T-cell (primary cell): ENCODE results near the gene KRT32. TPM values are rescaled to one million over a fixed set of nuclear protein-coding genes. Genes with fewer than 3 reads are reported as not detected.
"Not testable (repeated sequence)": the region's sequence is repeated elsewhere in the genome, so short reads cannot be mapped to it uniquely, and the experiment has no call there.

Experiments
- ATAC-seq, 4 experiments: fragments of 200-7000 bp in 3 of 4; fragments of 150-1000 bp in 1 of 4; cut with Tn5 transposase; replicated peaks in 1 of 4; 1 replicate in 3 of 4; 2 replicates in 1 of 4; pipeline ENCODE4 v1.10.0; 2021; ENCODE audit warnings: moderate library complexity in 3 of 4, mild to moderate bottlenecking in 2 of 4, moderate number of reproducible peaks in 1 of 4
- CTCF ChIA-PET, 2 donors: fragments of 300-600 bp; sonication (Branson Sonifier 250); formaldehyde crosslinking; loops; one replicate each; lab custom pipeline; 2022; ENCODE audit warnings: antibody characterized with exemption in 2 of 2; lab: Charles Lee
- POLR2A ChIA-PET, 2 donors: fragments of 300-600 bp; sonication (Branson Sonifier 250); formaldehyde crosslinking; loops; one replicate each; lab custom pipeline; 2022; ENCODE audit warnings: antibody characterized with exemption in 2 of 2; lab: Charles Lee
- DNase-seq, 35 experiments: peaks; one replicate each; pipeline versions ENCODE4 v3.0.0 to v3.0.0-alpha.2; 2013 to 2023
- H3K27ac ChIP-seq: one replicate; pipeline ENCODE4 v1.5.1; 2013; ENCODE audit warnings: low read length
- H3K27me3 ChIP-seq, 2 experiments: replicated peaks in 1 of 2; 1 replicate in 1 of 2; 2 replicates in 1 of 2; pipeline versions ENCODE4 v1.6.1 to v1.7.0; 2013; ENCODE audit warnings: low read length in 1 of 2, mixed read lengths in 1 of 2; ENCODE audit not compliant: control insufficient read depth in 2 of 2, insufficient read depth in 2 of 2; ENCODE audit errors: extremely low read depth in 1 of 2
- H3K36me3 ChIP-seq, 2 donors: 1 replicate in 1 of 2; 2 replicates in 1 of 2; pipeline versions ENCODE4 v1.6.1 to v1.7.0; 2013; ENCODE audit warnings: low read length in 1 of 2; ENCODE audit not compliant: control insufficient read depth in 2 of 2, insufficient read depth in 1 of 2; ENCODE audit errors: extremely low read depth in 1 of 2
- H3K4me1 ChIP-seq, 2 experiments: 1 replicate in 1 of 2; 2 replicates in 1 of 2; pipeline versions ENCODE4 v1.6.1 to v1.7.0; 2013; ENCODE audit warnings: low read length in 2 of 2, mixed read lengths in 1 of 2; ENCODE audit not compliant: insufficient read depth in 2 of 2, control insufficient read depth in 1 of 2; ENCODE audit errors: extremely low read depth in 1 of 2
- H3K4me3 ChIP-seq, 2 donors: 1 replicate in 1 of 2; 2 replicates in 1 of 2; pipeline versions ENCODE4 v1.5.1 to v1.7.0; 2013; ENCODE audit warnings: mild to moderate bottlenecking in 2 of 2, low read length in 1 of 2, moderate library complexity in 1 of 2; ENCODE audit not compliant: control insufficient read depth in 1 of 2; ENCODE audit errors: extremely low read depth in 1 of 2
- H3K9me3 ChIP-seq: 2 replicates; pipeline ENCODE4 v1.7.0; 2013
- H3K27ac Mint-ChIP-seq, 2 donors: one replicate each; pipeline ENCODE4 v1.8.0; 2020 to 2021; ENCODE audit warnings: mild to moderate bottlenecking in 2 of 2, mixed read lengths in 2 of 2
- H3K27me3 Mint-ChIP-seq, 2 donors: one replicate each; pipeline ENCODE4 v1.8.0; 2021 to 2022; ENCODE audit warnings: mixed read lengths in 2 of 2
- H3K36me3 Mint-ChIP-seq: one replicate; pipeline ENCODE4 v1.8.0; 2021; ENCODE audit warnings: mixed read lengths
- H3K4me1 Mint-ChIP-seq, 3 donors: one replicate each; pipeline ENCODE4 v1.8.0; 2020 to 2022; ENCODE audit warnings: mixed read lengths in 3 of 3, mild to moderate bottlenecking in 1 of 3
- H3K4me3 Mint-ChIP-seq, 3 donors: one replicate each; pipeline ENCODE4 v1.8.0; 2020 to 2022; ENCODE audit warnings: mild to moderate bottlenecking in 3 of 3, mixed read lengths in 3 of 3, moderate library complexity in 3 of 3
- H3K9me3 Mint-ChIP-seq, 3 donors: one replicate each; pipeline ENCODE4 v1.8.0; 2020 to 2022; ENCODE audit warnings: mixed read lengths in 3 of 3
- WGBS: methylation state at CpG from one replicate; pipeline ENCODE4 v1.1.5; 2013; ENCODE audit warnings: missing lambda C conversion rate; ENCODE audit not compliant: insufficient coverage; 5-methylcytosine and 5-hydroxymethylcytosine counted together
- total RNA-seq, 35 experiments: library from RNA in 6 of 35; stranded (reverse) in 6 of 35; fragments of 120-200 nt in 1 of 35; gene quantifications; one replicate each; pipeline versions ENCODE4 v1.2.1 to v1.2.4 and lab custom pipeline; 2013 to 2026

The KRT32 gene
- total RNA-seq, 5 donors from 2014 or later (not counting 1 experiment from before 2014, with no cell fraction given): not detected

DNA sequence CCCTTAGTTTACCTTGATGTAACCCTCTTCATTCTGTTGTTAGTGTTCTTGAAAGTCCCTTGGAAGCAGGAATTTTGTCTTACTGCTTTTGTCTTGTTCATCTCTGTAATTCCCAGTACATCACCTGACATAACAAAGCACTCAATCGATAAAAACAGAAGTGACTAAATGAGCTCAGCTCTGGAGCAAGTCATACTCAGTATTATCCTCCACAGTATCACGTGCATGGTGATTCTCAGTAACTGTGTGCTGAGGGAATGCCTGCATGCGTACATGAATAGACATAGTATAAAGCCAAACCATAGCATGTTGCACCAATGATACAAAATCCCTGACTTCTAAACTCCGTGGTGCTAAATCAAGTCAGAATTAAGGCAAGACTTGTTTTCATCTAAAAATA, 33.6 kb downstream of the KRT32 start:
- WGBS: no CpG with 5 or more reads among the region's 4 CpGs
- no peak for ATAC-seq
- Mint-ChIP-seq H3K27ac (no peak overlapping the region), H3K9me3 (no peaks in the 10 kb centered on the region), H3K4me3 (no peak overlapping the region), H3K4me1 (peaks cover 0 to 7% (median 3%) of the 10 kb centered on the region in 3 donors), H3K36me3 (no peaks in the 10 kb centered on the region), H3K27me3 (peaks cover 0 to 3% of the 10 kb centered on the region in 2 donors)
- H3K36me3 ChIP-seq: no peaks in the 10 kb centered on the region
- H3K9me3 ChIP-seq: no peaks in the 10 kb centered on the region
- no peak overlapping the region for H3K27ac ChIP-seq
- no peak overlapping the region for H3K4me3 ChIP-seq
- CTCF ChIA-PET: interaction anchor here in 1 of 2 donors (1.1 kb wide), 1 partner anchor 30 kb away, joined by 3 read pairs; no protein-coding TSS in a partner anchor
- DNase-seq: no peak
- peaks cover 0 to 17% of the 10 kb centered on the region in 2 experiments for H3K27me3 ChIP-seq
- no peaks in the 10 kb centered on the region for H3K4me1 ChIP-seq
- POLR2A ChIA-PET: no interaction called here

DNA sequence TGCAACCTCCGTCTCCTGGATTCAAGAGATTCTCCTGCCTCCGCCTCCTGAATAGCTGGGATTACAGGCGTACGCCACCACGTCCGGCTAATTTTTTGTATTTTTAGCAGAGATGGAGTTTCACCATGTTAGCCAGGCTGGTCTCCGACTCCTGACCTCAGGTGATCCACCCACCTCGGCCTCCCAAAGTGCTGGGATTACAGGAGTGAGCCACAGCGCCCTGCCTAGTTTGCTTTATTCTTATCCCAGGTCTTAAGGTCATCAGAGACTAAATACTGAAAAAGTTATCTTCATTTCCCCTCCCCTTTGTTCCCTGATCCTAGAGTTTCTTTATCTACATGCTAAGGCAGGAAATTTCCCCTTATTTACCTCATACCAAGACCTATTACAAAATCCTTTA, 36.8 kb downstream of the KRT32 start:
- H3K4me3 Mint-ChIP-seq, H3K4me1 ChIP-seq, H3K36me3 ChIP-seq, H3K9me3 Mint-ChIP-seq, H3K4me1 Mint-ChIP-seq, H3K27ac ChIP-seq, CTCF ChIA-PET, DNase-seq, H3K4me3 ChIP-seq, H3K9me3 ChIP-seq, H3K27ac Mint-ChIP-seq, POLR2A ChIA-PET, H3K27me3 ChIP-seq, H3K27me3 Mint-ChIP-seq, H3K36me3 Mint-ChIP-seq, ATAC-seq: not testable (repeated sequence)
- 86% methylated on average over 4 of the region's 9 CpGs for WGBS

DNA sequence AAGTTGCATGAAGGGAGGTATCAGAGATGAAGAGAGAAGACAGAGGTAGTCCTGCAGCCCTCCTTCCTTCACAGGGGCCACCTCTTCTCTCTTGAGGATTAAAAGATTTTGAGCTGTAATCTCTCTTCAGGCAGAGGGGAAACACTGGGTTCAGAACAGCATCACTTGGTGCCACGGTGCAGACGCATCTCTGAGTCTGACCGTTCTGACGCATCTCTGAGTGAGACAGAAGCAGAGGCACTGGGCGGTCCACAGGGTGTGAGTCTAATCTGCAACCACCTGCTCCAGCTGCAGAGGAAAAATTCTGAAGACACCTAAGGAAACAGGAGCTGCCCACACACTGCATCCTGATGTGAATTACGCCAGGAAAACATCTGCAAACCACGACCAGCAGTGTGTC, 37.5 kb downstream of the KRT32 start:
- ChIA-PET POLR2A (no interaction called here), CTCF (no interaction called here)
- no peaks in the 10 kb centered on the region for H3K4me1 ChIP-seq
- no peak overlapping the region for H3K27ac ChIP-seq
- Mint-ChIP-seq H3K27me3 (peaks cover 0 to 6% of the 10 kb centered on the region in 2 donors), H3K4me1 (peaks cover 0 to 4% (median 3%) of the 10 kb centered on the region in 3 donors), H3K9me3 (no peaks in the 10 kb centered on the region), H3K4me3 (no peak overlapping the region), H3K36me3 (no peaks in the 10 kb centered on the region), H3K27ac (no peak overlapping the region)
- H3K36me3 ChIP-seq: no peaks in the 10 kb centered on the region
- no peak overlapping the region for H3K4me3 ChIP-seq
- no peak for ATAC-seq
- peaks cover 0 to 9% of the 10 kb centered on the region in 2 experiments for H3K27me3 ChIP-seq
- H3K9me3 ChIP-seq: no peaks in the 10 kb centered on the region
- WGBS: 85% methylated on average over 5 of the region's 7 CpGs
- no peak for DNase-seq

DNA sequence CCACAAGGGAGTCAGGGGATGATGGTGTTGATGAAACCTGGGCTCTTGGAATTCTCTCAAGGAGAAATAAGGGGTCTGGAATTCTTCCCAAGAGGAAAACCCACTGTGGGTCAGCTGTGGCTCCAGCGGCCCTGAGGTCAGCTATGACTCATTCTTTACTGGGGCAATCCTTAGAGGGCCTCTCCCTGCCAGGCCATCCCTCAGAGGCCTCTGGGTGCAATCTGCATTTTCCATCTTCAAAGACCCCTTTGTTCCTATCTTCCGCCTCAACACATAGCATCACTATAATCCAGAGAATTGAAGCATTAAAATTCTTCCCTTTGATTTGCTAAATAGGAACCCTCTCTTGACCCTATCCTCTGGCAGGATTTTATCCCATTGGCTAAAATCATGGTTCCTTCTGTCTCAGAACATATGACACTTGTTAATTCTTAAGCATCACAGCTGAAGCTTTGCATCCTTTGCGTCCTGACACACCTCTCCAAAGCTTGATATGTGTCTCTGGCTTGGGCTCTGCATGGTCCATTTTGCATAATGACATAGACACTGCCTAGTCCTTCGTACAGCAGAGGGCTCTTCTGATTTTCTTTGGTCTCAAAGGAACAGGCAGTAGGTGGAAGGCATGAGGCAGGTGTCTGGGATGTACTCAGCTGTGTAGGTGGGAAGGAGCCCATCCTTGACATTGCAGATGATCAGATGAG, 38.4 kb downstream of the KRT32 start:
- 56% methylated on average over 3 of the region's 4 CpGs for WGBS
- H3K36me3 Mint-ChIP-seq: no peaks in the 10 kb centered on the region

DNA sequence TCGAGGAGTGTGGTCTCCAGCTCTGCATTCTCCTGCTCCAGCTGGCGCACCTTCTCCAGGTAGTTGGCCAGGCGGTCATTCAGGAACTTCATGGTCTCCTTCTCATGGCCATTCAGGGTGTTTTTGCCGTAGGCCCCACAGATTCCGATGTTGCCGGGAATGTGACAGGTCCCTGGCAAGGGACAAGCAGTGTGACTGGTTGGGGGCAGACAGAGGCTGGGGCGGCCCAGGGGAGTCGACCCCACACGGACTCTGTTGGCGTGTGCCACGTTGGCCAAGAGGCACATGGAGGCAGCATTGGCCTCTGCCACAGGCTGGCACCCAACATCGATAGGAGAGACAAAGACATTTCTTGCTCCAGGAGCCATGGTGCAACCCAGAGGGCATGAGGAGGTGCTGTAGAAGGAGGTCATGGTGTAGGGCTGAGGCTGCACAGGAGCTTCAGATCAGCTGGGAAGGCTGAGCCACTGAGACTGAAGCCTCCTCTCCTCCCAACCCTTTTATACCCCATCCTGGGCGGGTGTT, 43.0 kb downstream of the KRT32 start, which contains the start of gene KRT37:
Gene KRT37, minus strand, starts transcription at position 475 of the 525 bp plus-strand sequence. Its CDS starts 62 bp downstream, at position 413.
- ChIA-PET CTCF (no interaction called here), POLR2A (interaction anchor here in 1 of 2 donors (0.6 kb wide), 1 partner anchor 20 kb away, joined by 3 read pairs; no protein-coding TSS in a partner anchor)
- Histone ChIP-seq H3K27ac (no peak within 1 kb of the TSS), H3K36me3 (no peaks in the 10 kb centered on the region), H3K4me3 (no peak within 1 kb of the TSS), H3K4me1 (peaks cover 0 to 6% of the 10 kb centered on the region in 2 experiments), H3K27me3 (peaks cover 0 to 7% of the 10 kb centered on the region in 2 experiments), H3K9me3 (no peaks in the 10 kb centered on the region)
- ATAC-seq (no peak), DNase-seq (no peak)
- Mint-ChIP-seq H3K4me1 (peaks cover 6 to 15% (median 8%) of the 10 kb centered on the region in 3 donors), H3K27ac (no peak within 1 kb of the TSS), H3K9me3 (no peaks in the 10 kb centered on the region), H3K36me3 (no peaks in the 10 kb centered on the region), H3K27me3 (peaks cover 0 to 3% of the 10 kb centered on the region in 2 donors), H3K4me3 (no peak within 1 kb of the TSS)
- WGBS: 90% methylated on average over 12 of the region's 13 CpGs

More for the DNA sequence above, 38.4 kb downstream of the KRT32 start:
- Histone ChIP-seq H3K4me1 (no peaks in the 10 kb centered on the region), H3K27ac (no peak overlapping the region), H3K36me3 (no peaks in the 10 kb centered on the region), H3K27me3 (peaks cover 0 to 14% of the 10 kb centered on the region in 2 experiments), H3K4me3 (no peak overlapping the region), H3K9me3 (no peaks in the 10 kb centered on the region)
- no peaks in the 10 kb centered on the region for H3K4me1 Mint-ChIP-seq
- ChIA-PET CTCF (no interaction called here), POLR2A (no interaction called here)
- no peak overlapping the region for H3K27ac Mint-ChIP-seq
- DNase-seq: no peak
- H3K27me3 Mint-ChIP-seq: peaks cover 0 to 6% of the 10 kb centered on the region in 2 donors
- H3K9me3 Mint-ChIP-seq: no peaks in the 10 kb centered on the region
- no peak for ATAC-seq
- no peak overlapping the region for H3K4me3 Mint-ChIP-seq

DNA sequence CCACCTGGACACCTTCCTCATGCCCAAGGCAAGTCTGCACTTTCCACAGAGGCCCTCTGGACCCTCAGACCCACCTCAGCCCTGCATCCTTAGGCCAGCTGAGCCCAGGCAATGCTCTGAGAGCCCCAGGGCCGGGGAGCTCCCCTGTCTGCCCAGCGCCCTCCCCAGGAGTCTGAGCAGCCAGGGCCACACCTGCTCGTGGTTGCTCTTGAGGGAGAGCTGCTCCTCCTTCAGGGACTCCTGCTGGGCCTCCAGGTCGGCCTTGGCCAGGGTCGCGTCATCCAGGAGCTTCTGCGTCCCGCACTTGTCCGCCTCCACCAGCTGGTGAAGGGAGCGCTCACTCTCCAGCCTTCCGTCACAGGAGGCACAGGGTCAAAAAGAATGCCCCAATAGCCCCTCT, 44.6 kb downstream of the KRT32 start:
- H3K4me1 ChIP-seq, POLR2A ChIA-PET, H3K27ac ChIP-seq, H3K27me3 ChIP-seq, H3K36me3 ChIP-seq, H3K9me3 Mint-ChIP-seq, CTCF ChIA-PET, H3K36me3 Mint-ChIP-seq, H3K27me3 Mint-ChIP-seq, H3K27ac Mint-ChIP-seq, ATAC-seq, H3K9me3 ChIP-seq, H3K4me3 ChIP-seq, H3K4me3 Mint-ChIP-seq, DNase-seq: not testable (repeated sequence)
- peaks cover 6 to 20% (median 11%) of the 10 kb centered on the region in 3 donors for H3K4me1 Mint-ChIP-seq
- 82% methylated on average over 10 of the region's 11 CpGs for WGBS
